Left lung (tissue), 10 donors: ENCODE measurements around the gene MAP3K14. TPM values are rescaled to one million over a fixed set of nuclear protein-coding genes. Genes with fewer than 3 reads are reported as not detected.
"Not testable (repeated sequence)": the region's sequence is repeated elsewhere in the genome, so short reads cannot be mapped to it uniquely, and the experiment has no call there.

ENCODE experiments used
- ATAC-seq: fragments of 200-7000 bp; cut with Tn5 transposase; one replicate; pipeline ENCODE4 v1.9.1; 2020; ENCODE audit warnings: moderate library complexity
- DNase-seq, 4 donors: peaks; one replicate each; pipeline ENCODE4 v3.0.0-alpha.2; 2013 to 2020
- H3K27ac ChIP-seq, 2 donors: fragments of 200-600 bp; sonication (generic) in 1 of 2; one replicate each; pipeline versions ENCODE4 v1.5.0 to v1.8.0; 2020 to 2021
- H3K27me3 ChIP-seq, 2 donors: fragments of 200-600 bp; sonication (generic) in 1 of 2; one replicate each; pipeline versions ENCODE4 v1.5.0 to v1.8.0; 2020 to 2021
- H3K36me3 ChIP-seq, 2 donors: fragments of 200-600 bp; sonication (generic) in 1 of 2; one replicate each; pipeline versions ENCODE4 v1.5.0 to v1.8.0; 2020 to 2021
- H3K4me1 ChIP-seq, 2 donors: fragments of 200-600 bp; one replicate each; pipeline ENCODE4 v1.8.0; 2021
- H3K4me3 ChIP-seq, 2 donors: fragments of 200-600 bp; sonication (generic) in 1 of 2; one replicate each; pipeline versions ENCODE4 v1.5.0 to v1.8.0; 2020 to 2021; ENCODE audit warnings: mild to moderate bottlenecking in 1 of 2
- H3K9me3 ChIP-seq, 2 donors: fragments of 200-600 bp; sonication (generic) in 1 of 2; one replicate each; pipeline versions ENCODE4 v1.5.0 to v1.8.0; 2020 to 2021
- intact Hi-C, 2 donors: fragments of 100-400 bp; cut with DNase I; formaldehyde crosslinking; loops; one replicate each; pipeline versions ENCODE4 v1.11.2 to v1.14.2; 2022
- polyA plus RNA-seq, 6 donors: library from polyadenylated mRNA; unstranded; fragments of 120-200 nt; gene quantifications; one replicate each; pipeline ENCODE4 v1.2.1, GENCODE V29; 2013; ENCODE audit not compliant: insufficient read length in 6 of 6
- total RNA-seq, 2 donors: library from RNA; stranded (reverse); fragmentation: NEBNext Ultra II Directional; extraction: Animal tissue kit (Norgen Biotek cat#: 25700); gene quantifications; one replicate each; pipeline ENCODE4 v1.2.1, GENCODE V29; 2021
- TF ChIP-seq, protein P1 (sequence below), 2 donors: fragments of 200-600 bp; sonication (generic) in 1 of 2; IDR thresholded peaks; one replicate each; pipeline versions ENCODE4 v1.5.0 to v1.8.0; 2021; ENCODE audit warnings: antibody characterized with exemption in 2 of 2
- donor health status: DM: no; HTN: yes; CAD: no.
- donor health status: DM: no; HTN: no; CAD: no.

The MAP3K14 gene
- total and polyA plus RNA-seq, 8 donors = 6.3 to 13.1 (median 7.7) TPM

DNA sequence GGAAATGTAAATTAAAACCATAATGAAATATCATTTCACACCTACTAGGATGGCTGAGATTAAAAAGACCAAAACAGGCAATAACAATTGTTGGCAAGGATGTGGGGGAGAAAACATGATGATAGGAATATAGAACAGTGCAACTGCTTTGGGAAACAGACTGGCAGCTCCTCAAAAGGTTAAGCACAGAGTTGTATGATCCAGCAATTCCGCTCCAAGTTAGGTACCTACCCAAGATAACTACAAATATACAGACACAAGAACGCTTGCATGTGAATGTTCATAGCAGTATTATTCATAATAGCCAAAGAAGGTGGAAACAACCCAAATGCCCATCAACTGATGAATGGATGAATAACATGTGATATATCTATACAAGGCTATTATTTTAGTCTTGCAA, 35.0 kb upstream of the MAP3K14 start:
- ATAC-seq (no peak), DNase-seq (no peak)
- no peaks in the 10 kb centered on the region for H3K4me1 ChIP-seq
- H3K27ac ChIP-seq = no peak overlapping the region
- no peaks in the 10 kb centered on the region for H3K27me3 ChIP-seq
- no peaks in the 10 kb centered on the region for H3K9me3 ChIP-seq
- no peaks in the 10 kb centered on the region for H3K36me3 ChIP-seq
- no peak overlapping the region for H3K4me3 ChIP-seq
- TF ChIP-seq, protein P1, sequence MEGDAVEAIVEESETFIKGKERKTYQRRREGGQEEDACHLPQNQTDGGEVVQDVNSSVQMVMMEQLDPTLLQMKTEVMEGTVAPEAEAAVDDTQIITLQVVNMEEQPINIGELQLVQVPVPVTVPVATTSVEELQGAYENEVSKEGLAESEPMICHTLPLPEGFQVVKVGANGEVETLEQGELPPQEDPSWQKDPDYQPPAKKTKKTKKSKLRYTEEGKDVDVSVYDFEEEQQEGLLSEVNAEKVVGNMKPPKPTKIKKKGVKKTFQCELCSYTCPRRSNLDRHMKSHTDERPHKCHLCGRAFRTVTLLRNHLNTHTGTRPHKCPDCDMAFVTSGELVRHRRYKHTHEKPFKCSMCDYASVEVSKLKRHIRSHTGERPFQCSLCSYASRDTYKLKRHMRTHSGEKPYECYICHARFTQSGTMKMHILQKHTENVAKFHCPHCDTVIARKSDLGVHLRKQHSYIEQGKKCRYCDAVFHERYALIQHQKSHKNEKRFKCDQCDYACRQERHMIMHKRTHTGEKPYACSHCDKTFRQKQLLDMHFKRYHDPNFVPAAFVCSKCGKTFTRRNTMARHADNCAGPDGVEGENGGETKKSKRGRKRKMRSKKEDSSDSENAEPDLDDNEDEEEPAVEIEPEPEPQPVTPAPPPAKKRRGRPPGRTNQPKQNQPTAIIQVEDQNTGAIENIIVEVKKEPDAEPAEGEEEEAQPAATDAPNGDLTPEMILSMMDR (IDR thresholded peaks at IDR 0.05) = no peak
- intact Hi-C loops = no loop called here

DNA sequence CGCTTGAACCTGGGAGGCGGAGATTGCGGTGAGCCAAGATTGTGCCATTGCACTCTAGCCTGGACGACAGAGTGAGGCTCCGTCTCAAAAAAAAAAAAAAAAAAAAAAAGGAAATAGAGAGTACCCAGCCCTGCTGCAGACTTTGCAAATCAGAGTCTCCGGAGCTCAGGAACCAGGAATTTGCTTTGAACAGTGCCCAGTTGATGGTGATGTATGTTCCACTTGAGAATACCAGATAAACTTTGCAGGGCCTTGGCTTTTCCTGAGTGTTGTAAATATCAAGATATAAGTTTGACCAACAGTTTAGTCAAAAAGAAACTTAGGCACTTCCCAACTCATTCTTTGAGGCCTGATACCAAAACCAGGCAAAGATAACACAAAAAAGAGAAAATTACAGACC, 30.6 kb upstream of the MAP3K14 start:
- ATAC-seq (no peak), DNase-seq (no peak)
- no peak overlapping the region for H3K4me3 ChIP-seq
- no peak overlapping the region for H3K27ac ChIP-seq
- no peaks in the 10 kb centered on the region for H3K36me3 ChIP-seq
- intact Hi-C loops = no loop called here
- H3K4me1 ChIP-seq = no peaks in the 10 kb centered on the region
- no peaks in the 10 kb centered on the region for H3K27me3 ChIP-seq
- no peaks in the 10 kb centered on the region for H3K9me3 ChIP-seq
- TF ChIP-seq, protein P1 (IDR thresholded peaks at IDR 0.05) = no peak

DNA sequence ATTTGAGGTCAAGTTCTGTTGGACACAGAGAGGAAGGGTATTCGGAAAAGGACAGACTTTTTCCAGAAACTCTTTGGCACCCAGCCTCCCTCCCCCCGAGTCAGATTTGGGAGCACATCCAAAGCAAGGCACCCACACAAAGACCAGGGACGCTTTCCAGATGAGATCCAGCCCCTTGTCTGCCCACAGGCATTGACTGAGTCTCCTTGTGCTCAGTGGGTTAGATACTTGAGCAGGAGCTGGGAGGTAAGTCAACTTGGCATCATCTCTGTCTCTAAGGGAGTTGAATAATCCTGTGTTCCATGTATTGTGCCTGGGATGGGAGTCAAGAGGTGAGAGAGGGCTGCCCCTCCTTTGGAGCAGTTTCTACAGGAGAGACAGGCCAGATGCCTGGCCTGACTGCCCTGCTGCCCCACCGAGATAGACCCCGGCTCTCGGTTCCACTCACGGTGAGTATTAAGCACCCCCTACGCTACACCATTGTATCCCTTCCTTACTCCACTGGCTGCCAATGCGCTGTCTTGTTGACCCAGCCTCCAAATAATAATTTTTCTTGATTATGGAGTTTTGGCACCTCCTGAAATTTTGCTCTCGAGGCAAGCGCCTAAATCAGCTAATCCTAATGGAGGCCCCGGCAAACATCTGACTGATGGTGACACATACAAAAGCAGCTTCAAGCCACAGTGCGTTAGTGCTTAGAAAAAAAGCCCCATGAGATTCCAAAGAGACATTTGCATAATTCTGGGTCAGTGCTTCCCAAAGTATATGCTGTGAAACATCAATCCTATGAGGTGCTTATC, 29.6 kb upstream of the MAP3K14 start:
- TF ChIP-seq, protein P1 (IDR thresholded peaks at IDR 0.05) = no peak
- Histone ChIP-seq H3K4me1 (peaks cover 7 to 8% of the 10 kb centered on the region in 2 donors), H3K9me3 (no peaks in the 10 kb centered on the region), H3K36me3 (no peaks in the 10 kb centered on the region), H3K27me3 (no peaks in the 10 kb centered on the region), H3K27ac (peak overlapping the region; percentile 15 to 23), H3K4me3 (no peak overlapping the region)
- intact Hi-C loops = no loop called here
- peak in 2 of 4 donors; percentile 19 to 23 for DNase-seq
- peak; percentile 31 for ATAC-seq

DNA sequence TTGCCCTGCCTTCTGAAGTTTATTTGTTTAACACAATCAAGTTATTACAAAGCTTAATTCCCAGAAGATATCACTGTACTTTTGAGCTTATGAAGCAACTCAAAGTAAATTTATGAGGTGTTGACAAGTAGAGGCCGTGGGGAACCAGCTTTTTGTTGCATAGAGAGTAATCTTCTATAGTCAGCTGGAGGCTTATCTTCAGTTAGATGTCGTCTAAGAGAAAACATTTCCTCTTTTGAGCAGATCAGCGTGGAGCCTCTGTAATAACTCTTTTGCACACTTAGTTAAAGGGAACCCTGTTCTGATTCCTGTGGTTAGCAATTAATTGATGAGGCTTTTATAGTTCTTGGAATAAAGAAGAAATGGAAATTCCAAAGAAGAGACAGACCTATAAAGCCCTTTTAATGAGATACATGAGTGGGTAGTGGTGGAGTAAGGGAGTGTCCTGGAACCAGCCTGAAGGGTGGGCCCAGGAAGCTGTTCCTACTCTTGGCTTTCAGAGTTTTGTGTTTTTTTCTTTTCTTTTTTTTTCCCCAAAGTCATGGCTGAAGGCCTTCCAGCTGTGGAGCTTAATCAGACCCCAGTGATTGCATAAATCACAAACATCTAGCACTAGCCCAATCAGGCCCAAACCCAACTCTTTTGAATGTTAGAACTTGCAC, 28.9 kb upstream of the MAP3K14 start:
- H3K4me1 ChIP-seq = peaks cover 8 to 15% of the 10 kb centered on the region in 2 donors
- DNase-seq (peak in 2 of 4 donors; percentile 85 to 90), ATAC-seq (peak; percentile 63)
- intact Hi-C loops = no loop called here
- no peak overlapping the region for H3K4me3 ChIP-seq
- no peaks in the 10 kb centered on the region for H3K36me3 ChIP-seq
- H3K27ac ChIP-seq = peak overlapping the region in 1 of 2 donors; percentile 48
- H3K9me3 ChIP-seq = no peaks in the 10 kb centered on the region
- H3K27me3 ChIP-seq = no peaks in the 10 kb centered on the region
- TF ChIP-seq, protein P1 (IDR thresholded peaks at IDR 0.05) = no peak

DNA sequence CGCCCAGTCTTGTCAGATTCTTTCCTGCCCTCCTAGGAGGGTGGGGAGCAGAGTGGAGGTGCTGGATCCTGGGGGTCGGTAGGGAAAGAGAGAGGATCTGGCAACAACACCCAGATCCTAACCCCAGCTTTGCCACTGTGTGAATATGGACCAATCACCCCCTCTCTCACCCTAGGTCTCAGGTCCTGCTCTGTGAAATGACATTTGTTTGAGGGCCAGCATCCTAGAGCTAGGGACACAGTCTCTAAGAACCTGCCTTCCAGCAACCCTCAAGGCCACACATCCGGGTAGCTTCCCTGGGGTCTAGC, 28.4 kb upstream of the MAP3K14 start:
- DNase-seq = no peak
- no peak overlapping the region for H3K4me3 ChIP-seq
- intact Hi-C loops = no loop called here
- H3K36me3 ChIP-seq = no peaks in the 10 kb centered on the region
- no peak for ATAC-seq
- TF ChIP-seq, protein P1 (IDR thresholded peaks at IDR 0.05) = no peak
- peaks cover 8 to 19% of the 10 kb centered on the region in 2 donors for H3K4me1 ChIP-seq
- H3K9me3 ChIP-seq = no peaks in the 10 kb centered on the region
- peak overlapping the region in 1 of 2 donors; percentile 48 for H3K27ac ChIP-seq
- H3K27me3 ChIP-seq = no peaks in the 10 kb centered on the region

DNA sequence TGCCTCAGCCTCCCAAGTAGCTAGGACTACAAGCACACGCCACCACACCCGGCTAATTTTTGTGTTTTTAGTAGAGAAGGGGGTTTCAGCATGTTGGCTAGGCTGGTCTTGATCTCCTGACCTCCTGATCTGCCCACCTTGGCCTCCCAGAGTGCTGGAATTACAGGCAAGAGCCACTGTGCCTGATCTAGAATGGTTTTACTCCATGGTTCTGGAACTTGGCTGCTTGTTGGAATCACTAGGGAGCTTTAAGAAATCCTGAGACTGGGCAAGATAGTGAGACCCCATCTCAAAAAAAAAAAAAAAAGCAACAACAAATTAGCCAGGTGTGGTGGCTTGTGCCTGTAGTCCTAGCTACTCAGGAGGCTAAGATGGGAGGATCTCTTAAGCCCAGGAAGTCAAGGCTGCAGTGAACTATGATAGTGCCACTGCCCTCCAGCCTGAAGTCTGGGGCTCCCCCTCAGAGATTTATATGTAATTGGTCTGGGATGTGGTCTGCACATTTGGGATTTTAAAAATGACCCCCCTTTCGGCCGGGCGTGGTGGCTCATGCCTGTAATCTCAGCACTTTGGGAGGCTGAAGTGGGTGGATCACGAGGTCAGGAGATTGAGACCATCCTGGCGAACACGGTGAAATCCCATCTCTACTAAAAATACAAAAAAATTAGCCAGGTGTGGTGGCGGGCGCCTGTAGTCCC, 27.3 kb upstream of the MAP3K14 start:
- H3K27me3 ChIP-seq, ATAC-seq, H3K27ac ChIP-seq, intact Hi-C loops, H3K9me3 ChIP-seq, H3K4me3 ChIP-seq, DNase-seq, H3K36me3 ChIP-seq: not testable (repeated sequence)
- H3K4me1 ChIP-seq = peaks cover 8 to 19% of the 10 kb centered on the region in 2 donors
